ENCODE measurements around the gene FAM78B.

Gene FAM78B

GRCh38 chr1:166164646-166164994, 2.2 kb downstream of the FAM78B start:
- no peak for DNase-seq

- no peak for DNase-seq
These were observed 7.1 kb downstream of the FAM78B start for GRCh38 chr1:166159656-166160055.

- DNase-seq = no peak
These were observed 10.1 kb downstream of the FAM78B start for GRCh38 chr1:166156674-166157073.

- DNase-seq = no peak
These were observed 11.7 kb downstream of the FAM78B start for GRCh38 chr1:166155108-166155507.

GRCh38 chr1:166153525-166154314, 13.1 kb downstream of the FAM78B start:
- no peak for DNase-seq

GRCh38 chr1:166152978-166153377, 13.8 kb downstream of the FAM78B start:
- DNase-seq = no peak

- DNase-seq = no peak
These were observed 15.0 kb downstream of the FAM78B start for GRCh38 chr1:166151804-166152203.

GRCh38 chr1:166145499-166145898, 21.3 kb downstream of the FAM78B start:
- no peak for DNase-seq

- no peak for DNase-seq
These were observed 24.8 kb downstream of the FAM78B start for GRCh38 chr1:166141969-166142368.

GRCh38 chr1:166140251-166140650, 26.6 kb downstream of the FAM78B start:
- DNase-seq = no peak

- DNase-seq = no peak
These were observed 27.1 kb downstream of the FAM78B start for GRCh38 chr1:166139735-166140134.

GRCh38 chr1:166136699-166137401, 30.0 kb downstream of the FAM78B start:
- no peak for DNase-seq

- no peak for DNase-seq
These were observed 30.6 kb downstream of the FAM78B start for GRCh38 chr1:166136222-166136621.

GRCh38 chr1:166133857-166134256, 32.9 kb downstream of the FAM78B start:
- no peak for DNase-seq

GRCh38 chr1:166133276-166133841, 33.4 kb downstream of the FAM78B start:
- DNase-seq = no peak

GRCh38 chr1:166132496-166132895, 34.3 kb downstream of the FAM78B start:
- no peak for DNase-seq

GRCh38 chr1:166129006-166129405, 37.8 kb downstream of the FAM78B start:
- DNase-seq = no peak

- DNase-seq = no peak
These were observed 38.6 kb downstream of the FAM78B start for GRCh38 chr1:166128195-166128594.

GRCh38 chr1:166127003-166127402, 39.8 kb downstream of the FAM78B start:
- no peak for DNase-seq

- no peak for DNase-seq
These were observed 43.8 kb downstream of the FAM78B start for GRCh38 chr1:166122873-166123466.

- no peak for DNase-seq
These were observed 45.8 kb downstream of the FAM78B start for GRCh38 chr1:166121010-166121409.

GRCh38 chr1:166120281-166120680, 46.5 kb downstream of the FAM78B start:
- no peak for DNase-seq

- no peak for DNase-seq
These were observed 47.3 kb downstream of the FAM78B start for GRCh38 chr1:166119471-166119965.

GRCh38 chr1:166117776-166118175, 49.0 kb downstream of the FAM78B start:
- DNase-seq = no peak

Data from fibroblast of upper back skin (primary cell).